ENCODE measurements around the gene BLTP3A. TPM values are rescaled to one million over a fixed set of nuclear protein-coding genes. Genes with fewer than 3 reads are reported as not detected.

BLTP3A gene
- total and polyA plus RNA-seq, 2 of the 13 experiments (the other 11 are each of a cell fraction or from before 2014, with no cell fraction given): 22.1 to 24.0 TPM

- TF ChIP-seq SRY (CRISPR knock-in tag; IDR thresholded peaks at IDR 0.05): no peak
- no peak for TF ChIP-seq ZNF749 (CRISPR knock-in tag; IDR thresholded peaks at IDR 0.05; ENCODE audit: borderline replicate concordance)
- TF ChIP-seq SAFB2 (CRISPR knock-in tag; IDR thresholded peaks at IDR 0.05; ENCODE audit: borderline replicate concordance, low read depth): 0 out of 2 replicates have a peak, but pooled peaks have one; percentile 43
- TF ChIP-seq DMTF1 (CRISPR knock-in tag; IDR thresholded peaks at IDR 0.05): 0 out of 2 replicates have a peak, but pooled peaks have one; percentile 8
- no peak for TF ChIP-seq ARNT2 (CRISPR knock-in tag; IDR thresholded peaks at IDR 0.05; ENCODE audit: low read depth)
- 0 out of 2 replicates have a peak, but pooled peaks have one; percentile 59 for TF ChIP-seq MTERF4 (CRISPR knock-in tag; IDR thresholded peaks at IDR 0.05)
- no peak; the same call in 1 of the 2 replicates for TF ChIP-seq YEATS2 (CRISPR knock-in tag; IDR thresholded peaks at IDR 0.05; ENCODE audit: borderline replicate concordance)
- no peak for TF ChIP-seq ZNF235 (CRISPR knock-in tag; IDR thresholded peaks at IDR 0.05; ENCODE audit: borderline replicate concordance)
- TF ChIP-seq PHF21A (CRISPR knock-in tag; IDR thresholded peaks at IDR 0.05): 0 out of 2 replicates have a peak, but pooled peaks have one; percentile 2
- TF ChIP-seq ZNF709 (CRISPR knock-in tag; IDR thresholded peaks at IDR 0.05): 0 out of 2 replicates have a peak, but pooled peaks have one; percentile 45
- TF ChIP-seq TFE3 (CRISPR knock-in tag; IDR thresholded peaks at IDR 0.05): 0 out of 2 replicates have a peak, but pooled peaks have one; percentile 4
- TF ChIP-seq FOXP1 (IDR thresholded peaks at IDR 0.05): no peak
- TF ChIP-seq FOXP1 (CRISPR knock-in tag; IDR thresholded peaks at IDR 0.05): 0 out of 2 replicates have a peak, but pooled peaks have one; percentile 23
- no peak for TF ChIP-seq RXRB (CRISPR knock-in tag; IDR thresholded peaks at IDR 0.05; ENCODE audit: borderline replicate concordance)
- TF ChIP-seq RAD21 (CRISPR knock-in tag; IDR thresholded peaks at IDR 0.05): no peak
- 0 out of 2 replicates have a peak, but pooled peaks have one; percentile 18 for TF ChIP-seq HDAC2 (CRISPR knock-in tag; IDR thresholded peaks at IDR 0.05)
- peak; percentile 97; the same call in 1 of the 2 replicates for TF ChIP-seq ZNF841 (CRISPR knock-in tag; IDR thresholded peaks at IDR 0.05; ENCODE audit: borderline replicate concordance)
- no peak for TF ChIP-seq ZNF615 (CRISPR knock-in tag; IDR thresholded peaks at IDR 0.05; ENCODE audit: borderline replicate concordance)
- no peak for TF ChIP-seq CERS6 (CRISPR knock-in tag; IDR thresholded peaks at IDR 0.05)
- TF ChIP-seq, protein P1, sequence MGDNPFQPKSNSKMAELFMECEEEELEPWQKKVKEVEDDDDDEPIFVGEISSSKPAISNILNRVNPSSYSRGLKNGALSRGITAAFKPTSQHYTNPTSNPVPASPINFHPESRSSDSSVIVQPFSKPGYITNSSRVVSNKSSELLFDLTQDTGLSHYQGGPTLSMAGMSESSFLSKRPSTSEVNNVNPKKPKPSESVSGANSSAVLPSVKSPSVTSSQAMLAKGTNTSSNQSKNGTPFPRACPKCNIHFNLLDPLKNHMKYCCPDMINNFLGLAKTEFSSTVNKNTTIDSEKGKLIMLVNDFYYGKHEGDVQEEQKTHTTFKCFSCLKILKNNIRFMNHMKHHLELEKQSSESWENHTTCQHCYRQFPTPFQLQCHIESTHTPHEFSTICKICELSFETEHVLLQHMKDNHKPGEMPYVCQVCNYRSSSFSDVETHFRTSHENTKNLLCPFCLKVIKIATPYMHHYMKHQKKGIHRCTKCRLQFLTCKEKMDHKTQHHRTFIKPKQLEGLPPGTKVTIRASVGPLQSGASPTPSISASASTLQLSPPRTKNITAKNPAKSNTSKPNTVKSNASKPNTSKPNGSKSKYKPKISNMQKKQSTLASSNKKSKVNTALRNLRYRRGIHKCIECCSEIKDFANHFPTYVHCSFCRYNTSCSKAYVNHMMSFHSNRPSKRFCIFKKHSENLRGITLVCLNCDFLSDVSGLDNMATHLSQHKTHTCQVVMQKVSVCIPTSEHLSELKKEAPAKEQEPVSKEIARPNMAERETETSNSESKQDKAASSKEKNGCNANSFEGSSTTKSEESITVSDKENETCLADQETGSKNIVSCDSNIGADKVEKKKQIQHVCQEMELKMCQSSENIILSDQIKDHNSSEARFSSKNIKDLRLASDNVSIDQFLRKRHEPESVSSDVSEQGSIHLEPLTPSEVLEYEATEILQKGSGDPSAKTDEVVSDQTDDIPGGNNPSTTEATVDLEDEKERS (CRISPR knock-in tag; IDR thresholded peaks at IDR 0.05): peak; percentile 45; the same call in 1 of the 2 replicates
Observed at GRCh38 chr6:34746104-34746846, 45.6 kb upstream of the BLTP3A start (continued).

Measured in HepG2 (cell line).